ENCODE measurements around the gene ADNP. TPM values are rescaled to one million over a fixed set of nuclear protein-coding genes. Genes with fewer than 3 reads are reported as not detected.

ADNP gene
- total RNA-seq, 4 donors from 2014 or later: 51.4 to 67.2 (median 55.4) TPM

- Histone ChIP-seq H3K9me3 (no peaks in the 10 kb centered on the region), H3K4me1 (peaks cover 0 to 35% (median 4%) of the 10 kb centered on the region in 3 donors), H3K4me3 (no peak overlapping the region), H3K27me3 (no peaks in the 10 kb centered on the region), H3K36me3 (peaks cover 4 to 63% of the 10 kb centered on the region in 2 donors), H3K27ac (no peak overlapping the region)
- TF ChIP-seq CTCF (IDR thresholded peaks at IDR 0.05): no peak
- no peak for TF ChIP-seq POLR2AphosphoS5 (IDR thresholded peaks at IDR 0.05)
- no peak for TF ChIP-seq EP300 (IDR thresholded peaks at IDR 0.05)
- TF ChIP-seq POLR2A (IDR thresholded peaks at IDR 0.05): no peak
- no peak for ATAC-seq
- 88 to 91% methylated on average over 1 of the region's 1 CpG for WGBS, 2 donors (ENCODE audit: low coverage in 1 of 2)
These were observed 29.9 kb downstream of the ADNP start for GRCh38 chr20:50901301-50901700.

GRCh38 chr20:50900261-50900660 lies 31.0 kb downstream of the ADNP start:
- Histone ChIP-seq H3K27ac (no peak overlapping the region), H3K36me3 (peaks cover 4 to 70% of the 10 kb centered on the region in 2 donors), H3K4me1 (peaks cover 0 to 25% (median 4%) of the 10 kb centered on the region in 3 donors), H3K9me3 (no peaks in the 10 kb centered on the region), H3K4me3 (no peak overlapping the region), H3K27me3 (no peaks in the 10 kb centered on the region)
- TF ChIP-seq EP300 (IDR thresholded peaks at IDR 0.05): no peak
- TF ChIP-seq POLR2A (IDR thresholded peaks at IDR 0.05): no peak
- TF ChIP-seq POLR2AphosphoS5 (IDR thresholded peaks at IDR 0.05): no peak
- TF ChIP-seq CTCF (IDR thresholded peaks at IDR 0.05): no peak
- 86 to 96% methylated on average over 7 of the region's 7 CpGs for WGBS, 2 donors (ENCODE audit: low coverage in 1 of 2)
- no peak for ATAC-seq

- H3K36me3 ChIP-seq: peaks cover 4 to 87% of the 10 kb centered on the region in 2 donors
- no peak overlapping the region for H3K27ac ChIP-seq
- WGBS, 2 donors (ENCODE audit: low coverage in 1 of 2): 94% methylated on average over 1 of the region's 1 CpG; no CpG with 5 or more reads in 1 of the 2 donors
- ATAC-seq: no peak
- no peaks in the 10 kb centered on the region for H3K27me3 ChIP-seq
- H3K9me3 ChIP-seq: no peaks in the 10 kb centered on the region
- peaks cover 0 to 10% (median 0%) of the 10 kb centered on the region in 3 donors for H3K4me1 ChIP-seq
- no peak overlapping the region for H3K4me3 ChIP-seq
- no peak for TF ChIP-seq EP300 (IDR thresholded peaks at IDR 0.05)
- no peak for TF ChIP-seq POLR2AphosphoS5 (IDR thresholded peaks at IDR 0.05)
- TF ChIP-seq POLR2A (IDR thresholded peaks at IDR 0.05): no peak
- no peak for TF ChIP-seq CTCF (IDR thresholded peaks at IDR 0.05)
These were observed 32.8 kb downstream of the ADNP start for GRCh38 chr20:50898475-50898874.

- H3K36me3 ChIP-seq: peaks cover 2 to 96% of the 10 kb centered on the region in 2 donors
- H3K4me1 ChIP-seq: no peaks in the 10 kb centered on the region
- no peak for ATAC-seq
- H3K27ac ChIP-seq: no peak overlapping the region
- 83 to 91% methylated on average over 4 to 8 of the region's 8 CpGs for WGBS, 2 donors (ENCODE audit: low coverage in 1 of 2)
- no peaks in the 10 kb centered on the region for H3K9me3 ChIP-seq
- no peaks in the 10 kb centered on the region for H3K27me3 ChIP-seq
- no peak overlapping the region for H3K4me3 ChIP-seq
- no peak for TF ChIP-seq POLR2AphosphoS5 (IDR thresholded peaks at IDR 0.05)
- no peak for TF ChIP-seq POLR2A (IDR thresholded peaks at IDR 0.05)
- TF ChIP-seq CTCF (IDR thresholded peaks at IDR 0.05): no peak
- TF ChIP-seq EP300 (IDR thresholded peaks at IDR 0.05): no peak
These were observed 36.0 kb downstream of the ADNP start for GRCh38 chr20:50895111-50895830.

GRCh38 chr20:50893620-50894019 lies 37.6 kb downstream of the ADNP start:
- Histone ChIP-seq H3K27ac (no peak overlapping the region), H3K36me3 (peaks cover 0 to 94% of the 10 kb centered on the region in 2 donors), H3K9me3 (no peaks in the 10 kb centered on the region), H3K27me3 (no peaks in the 10 kb centered on the region), H3K4me3 (no peak overlapping the region), H3K4me1 (no peaks in the 10 kb centered on the region)
- ATAC-seq: no peak
- 97% methylated on average over 4 of the region's 7 CpGs; no CpG with 5 or more reads in 1 of the 2 donors for WGBS, 2 donors (ENCODE audit: low coverage in 1 of 2)
- TF ChIP-seq POLR2A (IDR thresholded peaks at IDR 0.05) (no peak), POLR2AphosphoS5 (IDR thresholded peaks at IDR 0.05) (no peak)

Measured in gastroesophageal sphincter (tissue), 4 donors.